Thoracic aorta (tissue), 2 donors: ENCODE data around the gene DCUN1D2. TPM values are rescaled to one million over a fixed set of nuclear protein-coding genes. Genes with fewer than 3 reads are reported as not detected.
"Not testable (repeated sequence)": the region's sequence is repeated elsewhere in the genome, so short reads cannot be mapped to it uniquely, and the experiment has no call there.

ENCODE experiments used
- ATAC-seq: fragments of 150-250 bp; one replicate; pipeline ENCODE4 v1.8.0; 2017; ENCODE audit warnings: low read depth; ENCODE audit not compliant: insufficient number of reproducible peaks, low FRiP score
- DNase-seq: peaks from one replicate; pipeline ENCODE4 v3.0.0-alpha.2; 2020; ENCODE audit warnings: low spot score
- H3K27ac ChIP-seq, 2 donors: fragments of 200-600 bp; sonication (generic); 1 replicate in 1 of 2; 2 replicates in 1 of 2; pipeline ENCODE4 v1.5.1; 2016; ENCODE audit warnings: mild to moderate bottlenecking in 2 of 2, moderate library complexity in 2 of 2
- H3K27me3 ChIP-seq: fragments of 200-600 bp; sonication (generic); replicated peaks from 2 replicates; pipeline ENCODE4 v1.6.0; 2016; ENCODE audit warnings: mild to moderate bottlenecking; ENCODE audit not compliant: insufficient read depth
- H3K36me3 ChIP-seq: fragments of 200-600 bp; sonication (generic); one replicate; pipeline ENCODE4 v1.5.1; 2016
- H3K4me1 ChIP-seq, 2 donors: fragments of 200-600 bp; sonication (generic); 1 replicate in 1 of 2; 2 replicates in 1 of 2; pipeline versions ENCODE4 v1.5.1 to v1.6.0; 2016; ENCODE audit warnings: low read depth in 2 of 2, mild to moderate bottlenecking in 1 of 2; ENCODE audit not compliant: control insufficient read depth in 1 of 2
- H3K4me3 ChIP-seq: fragments of 200-600 bp; sonication (generic); 2 replicates; pipeline ENCODE4 v1.5.1; 2016; ENCODE audit warnings: mild to moderate bottlenecking
- H3K9me3 ChIP-seq: fragments of 200-600 bp; sonication (generic); 2 replicates; pipeline ENCODE4 v1.5.1; 2016
- total RNA-seq, 2 donors: library from RNA; depleted of rRNA; stranded (reverse); fragments of >200 nt; gene quantifications; one replicate each; pipeline versions ENCODE4 v1.1.0 to v1.2.3, GENCODE V29; 2016
- TF ChIP-seq, protein P1 (sequence below): fragments of 200-600 bp; sonication (generic); IDR thresholded peaks from one replicate; pipeline ENCODE4 v1.5.1; 2019; ENCODE audit warnings: antibody characterized with exemption

The DCUN1D2 gene
- total RNA-seq, 2 donors from 2014 or later: 7.3 to 29.8 TPM

DNA sequence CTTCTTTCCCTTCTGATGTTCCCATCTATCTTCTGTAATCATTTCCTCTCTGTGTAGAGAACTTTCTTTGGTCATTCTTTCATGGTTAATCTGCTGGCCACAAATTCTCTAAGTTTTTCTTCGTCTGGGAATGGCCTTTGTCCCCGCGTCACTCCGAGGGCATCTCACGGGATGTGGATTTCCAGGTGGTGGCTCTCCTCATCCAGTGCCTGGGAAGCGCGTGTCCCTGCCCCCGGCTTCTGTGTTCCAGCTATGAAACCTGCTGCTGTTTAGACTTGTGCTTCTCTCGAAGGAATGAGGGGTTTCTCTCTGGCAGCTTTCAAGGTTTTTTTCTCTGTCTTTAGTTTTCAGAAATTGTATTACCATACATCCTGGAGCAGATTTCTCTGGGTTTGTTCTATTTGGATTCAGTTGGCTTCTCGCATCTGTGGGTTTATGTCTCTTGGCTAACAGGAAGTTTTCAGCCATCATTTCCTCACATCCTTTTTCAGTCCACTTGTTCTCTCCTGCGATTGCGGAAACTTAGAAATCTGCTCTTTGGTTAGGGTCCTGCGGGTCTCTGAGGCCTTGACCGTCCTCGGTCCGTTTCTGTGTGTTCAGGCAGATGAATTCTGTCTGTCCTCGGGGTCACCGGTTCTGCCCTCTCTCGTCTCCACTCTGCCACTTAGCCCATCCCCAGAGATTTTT is 36.9 kb upstream of the DCUN1D2 start:
- Histone ChIP-seq H3K27me3 (no peaks in the 10 kb centered on the region), H3K36me3 (peaks cover 44% of the 10 kb centered on the region), H3K9me3 (no peaks in the 10 kb centered on the region), H3K4me3 (no peak overlapping the region), H3K27ac (no peak overlapping the region), H3K4me1 (peaks cover 0 to 8% of the 10 kb centered on the region in 2 donors)
- no peak for ATAC-seq
- TF ChIP-seq, protein P1, sequence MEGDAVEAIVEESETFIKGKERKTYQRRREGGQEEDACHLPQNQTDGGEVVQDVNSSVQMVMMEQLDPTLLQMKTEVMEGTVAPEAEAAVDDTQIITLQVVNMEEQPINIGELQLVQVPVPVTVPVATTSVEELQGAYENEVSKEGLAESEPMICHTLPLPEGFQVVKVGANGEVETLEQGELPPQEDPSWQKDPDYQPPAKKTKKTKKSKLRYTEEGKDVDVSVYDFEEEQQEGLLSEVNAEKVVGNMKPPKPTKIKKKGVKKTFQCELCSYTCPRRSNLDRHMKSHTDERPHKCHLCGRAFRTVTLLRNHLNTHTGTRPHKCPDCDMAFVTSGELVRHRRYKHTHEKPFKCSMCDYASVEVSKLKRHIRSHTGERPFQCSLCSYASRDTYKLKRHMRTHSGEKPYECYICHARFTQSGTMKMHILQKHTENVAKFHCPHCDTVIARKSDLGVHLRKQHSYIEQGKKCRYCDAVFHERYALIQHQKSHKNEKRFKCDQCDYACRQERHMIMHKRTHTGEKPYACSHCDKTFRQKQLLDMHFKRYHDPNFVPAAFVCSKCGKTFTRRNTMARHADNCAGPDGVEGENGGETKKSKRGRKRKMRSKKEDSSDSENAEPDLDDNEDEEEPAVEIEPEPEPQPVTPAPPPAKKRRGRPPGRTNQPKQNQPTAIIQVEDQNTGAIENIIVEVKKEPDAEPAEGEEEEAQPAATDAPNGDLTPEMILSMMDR: no peak
- no peak for DNase-seq

DNA sequence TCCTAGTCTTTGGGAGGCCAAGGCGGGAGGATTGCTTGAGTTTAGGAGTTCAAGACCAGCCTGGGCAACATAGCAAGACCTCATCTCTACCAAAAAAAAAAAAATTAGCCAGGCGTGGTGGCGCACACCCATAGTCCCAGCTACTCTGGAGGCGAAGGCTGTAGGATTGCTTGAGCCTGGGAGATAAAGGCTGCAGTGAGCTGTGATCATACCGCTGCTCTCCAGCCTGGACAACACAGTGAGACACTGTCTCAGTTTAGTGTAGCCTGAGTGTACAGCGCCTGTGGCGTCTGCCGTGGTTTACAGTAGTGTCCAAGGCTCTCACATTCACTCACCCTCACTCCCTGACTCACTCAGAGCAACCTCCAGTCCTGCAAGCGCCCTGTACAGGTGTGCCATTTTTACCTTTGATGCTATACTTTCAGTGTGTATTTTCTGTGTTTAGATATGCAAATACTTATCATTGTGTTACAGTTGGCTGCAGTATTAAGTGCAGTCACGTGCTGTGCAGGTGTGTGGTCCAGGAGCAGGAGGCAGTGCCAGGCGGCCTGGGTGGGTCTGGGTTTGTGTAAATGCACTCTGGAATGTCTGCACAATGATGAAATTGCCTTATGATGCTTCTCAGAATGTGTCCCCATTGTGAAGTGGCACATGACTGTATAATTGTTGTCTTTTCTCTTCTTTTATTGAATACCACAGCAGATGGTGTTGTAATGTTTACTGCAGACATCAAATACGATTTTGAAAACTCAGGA is 36.1 kb upstream of the DCUN1D2 start:
- Histone ChIP-seq H3K9me3 (no peaks in the 10 kb centered on the region), H3K4me1 (no peaks in the 10 kb centered on the region), H3K36me3 (peaks cover 47% of the 10 kb centered on the region), H3K4me3 (no peak overlapping the region), H3K27ac (no peak overlapping the region), H3K27me3 (no peaks in the 10 kb centered on the region)
- DNase-seq (no peak), ATAC-seq (no peak)
- TF ChIP-seq, protein P1: no peak

DNA sequence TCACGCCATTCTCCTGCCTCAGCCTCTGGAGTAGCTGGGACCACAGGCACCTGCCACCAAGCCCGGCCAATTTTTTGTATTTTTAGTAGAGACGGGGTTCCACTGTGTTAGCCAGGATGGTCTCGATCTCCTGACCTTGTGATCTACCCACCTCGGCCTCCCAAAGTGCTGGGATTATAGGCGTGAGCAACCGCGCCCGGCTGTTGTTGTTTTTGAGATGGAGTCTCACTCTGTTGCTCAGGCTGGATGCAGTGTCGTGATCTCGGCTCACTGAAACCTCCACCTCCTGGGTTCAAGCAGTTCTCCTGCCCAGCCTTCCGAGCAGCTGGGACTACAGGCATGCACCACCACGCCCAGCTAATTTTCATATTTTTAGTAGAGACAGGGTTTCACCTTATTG is 31.9 kb upstream of the DCUN1D2 start:
- not testable (repeated sequence) for ATAC-seq, H3K9me3 ChIP-seq, H3K4me3 ChIP-seq, H3K27ac ChIP-seq, H3K4me1 ChIP-seq, DNase-seq, H3K27me3 ChIP-seq
- peaks cover 43% of the 10 kb centered on the region for H3K36me3 ChIP-seq

DNA sequence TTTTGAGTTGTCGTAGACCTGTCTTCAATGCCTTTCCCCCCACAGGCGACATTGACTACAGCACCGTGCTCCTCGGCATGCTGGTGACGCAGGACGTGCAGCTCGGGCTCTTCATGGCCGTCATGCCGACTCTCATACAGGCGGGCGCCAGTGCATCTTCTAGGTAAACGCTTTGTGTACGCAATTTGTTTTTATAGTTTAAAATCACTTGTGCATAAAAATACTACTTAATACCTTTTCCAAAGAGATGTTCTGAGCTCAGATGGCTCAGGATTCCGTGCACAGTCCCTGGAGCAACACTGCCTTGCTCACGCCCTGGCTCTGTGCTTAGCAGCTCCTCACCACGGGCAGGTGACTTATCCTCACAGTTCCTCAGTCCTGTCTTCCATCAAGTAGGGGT is 30.1 kb upstream of the DCUN1D2 start:
- H3K9me3 ChIP-seq: no peaks in the 10 kb centered on the region
- H3K27ac ChIP-seq: no peak overlapping the region
- ATAC-seq (no peak), DNase-seq (no peak)
- TF ChIP-seq, protein P1: no peak
- H3K36me3 ChIP-seq: peaks cover 41% of the 10 kb centered on the region
- no peaks in the 10 kb centered on the region for H3K27me3 ChIP-seq
- H3K4me3 ChIP-seq: no peak overlapping the region
- no peaks in the 10 kb centered on the region for H3K4me1 ChIP-seq

DNA sequence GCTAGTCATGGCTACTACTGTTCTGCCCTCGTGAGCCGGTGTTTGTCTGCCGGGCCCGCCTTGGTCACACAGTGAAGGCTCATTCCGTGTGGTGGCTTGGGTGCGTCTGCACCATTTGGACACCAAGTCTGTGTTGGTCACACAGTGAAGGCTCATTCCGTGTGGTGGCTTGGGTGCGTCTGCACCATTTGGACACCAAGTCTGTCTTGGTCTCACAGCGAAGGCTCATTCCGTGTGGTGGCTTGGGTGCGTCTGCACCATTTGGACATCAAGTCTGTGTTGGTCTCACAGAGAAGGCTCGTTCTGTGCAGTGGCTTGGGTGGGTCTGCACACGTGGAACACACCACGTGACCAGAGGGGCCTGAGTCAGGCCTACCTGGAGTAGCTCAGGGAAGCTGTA is 29.0 kb upstream of the DCUN1D2 start:
- no peak for ATAC-seq

More for the DNA sequence above, 29.0 kb upstream of the DCUN1D2 start:
- H3K36me3 ChIP-seq: peaks cover 33% of the 10 kb centered on the region
- no peak overlapping the region for H3K4me3 ChIP-seq
- H3K27ac ChIP-seq: no peak overlapping the region
- no peaks in the 10 kb centered on the region for H3K4me1 ChIP-seq
- TF ChIP-seq, protein P1: no peak
- H3K9me3 ChIP-seq: no peaks in the 10 kb centered on the region
- no peaks in the 10 kb centered on the region for H3K27me3 ChIP-seq
- no peak for DNase-seq
